Measurements from ENCODE around the gene VSTM4. TPM values are rescaled to one million over a fixed set of nuclear protein-coding genes. Genes with fewer than 3 reads are reported as not detected.
A peak's percentile ranks its signal among the peaks of the same experiment; 100 is the strongest.

Gene VSTM4
- total RNA-seq, 4 donors from 2014 or later, result 4.0 to 6.0 (median 4.6) TPM

DNA sequence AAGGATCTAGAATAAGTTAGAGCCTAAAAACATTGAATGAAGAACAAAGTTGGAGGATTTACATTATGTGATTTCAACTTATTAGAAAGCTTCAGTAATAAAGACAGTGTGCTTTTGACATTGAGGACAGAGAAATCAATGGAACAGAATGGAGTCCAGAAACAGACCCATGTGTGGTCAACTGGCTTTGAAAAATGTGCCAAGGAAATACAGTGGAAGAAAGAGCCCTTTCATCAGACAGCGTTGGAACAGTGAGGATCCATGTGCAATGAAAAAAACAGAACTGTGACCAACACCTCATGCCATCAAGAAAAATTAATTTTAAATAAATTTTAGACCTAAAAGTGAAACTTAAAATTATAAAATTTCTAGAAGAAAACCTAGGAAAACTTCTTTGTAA is 125.1 kb downstream of the VSTM4 start:
- Histone ChIP-seq H3K4me1 (no peaks in the 10 kb centered on the region), H3K4me3 (no peak overlapping the region), H3K27ac (no peak overlapping the region), H3K36me3 (no peaks in the 10 kb centered on the region), H3K27me3 (no peaks in the 10 kb centered on the region), H3K9me3 (no peaks in the 10 kb centered on the region)
- 75% methylated on average over 1 of the region's 1 CpG for WGBS
- no peak for TF ChIP-seq POLR2AphosphoS5 (IDR thresholded peaks at IDR 0.05)
- TF ChIP-seq, protein P1, sequence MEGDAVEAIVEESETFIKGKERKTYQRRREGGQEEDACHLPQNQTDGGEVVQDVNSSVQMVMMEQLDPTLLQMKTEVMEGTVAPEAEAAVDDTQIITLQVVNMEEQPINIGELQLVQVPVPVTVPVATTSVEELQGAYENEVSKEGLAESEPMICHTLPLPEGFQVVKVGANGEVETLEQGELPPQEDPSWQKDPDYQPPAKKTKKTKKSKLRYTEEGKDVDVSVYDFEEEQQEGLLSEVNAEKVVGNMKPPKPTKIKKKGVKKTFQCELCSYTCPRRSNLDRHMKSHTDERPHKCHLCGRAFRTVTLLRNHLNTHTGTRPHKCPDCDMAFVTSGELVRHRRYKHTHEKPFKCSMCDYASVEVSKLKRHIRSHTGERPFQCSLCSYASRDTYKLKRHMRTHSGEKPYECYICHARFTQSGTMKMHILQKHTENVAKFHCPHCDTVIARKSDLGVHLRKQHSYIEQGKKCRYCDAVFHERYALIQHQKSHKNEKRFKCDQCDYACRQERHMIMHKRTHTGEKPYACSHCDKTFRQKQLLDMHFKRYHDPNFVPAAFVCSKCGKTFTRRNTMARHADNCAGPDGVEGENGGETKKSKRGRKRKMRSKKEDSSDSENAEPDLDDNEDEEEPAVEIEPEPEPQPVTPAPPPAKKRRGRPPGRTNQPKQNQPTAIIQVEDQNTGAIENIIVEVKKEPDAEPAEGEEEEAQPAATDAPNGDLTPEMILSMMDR (IDR thresholded peaks at IDR 0.05), result no peak
- TF ChIP-seq POLR2A (IDR thresholded peaks at IDR 0.05), result no peak
- TF ChIP-seq EP300 (IDR thresholded peaks at IDR 0.05), result no peak
- no peak for DNase-seq (ENCODE audit: low spot score in 2 of 2)

DNA sequence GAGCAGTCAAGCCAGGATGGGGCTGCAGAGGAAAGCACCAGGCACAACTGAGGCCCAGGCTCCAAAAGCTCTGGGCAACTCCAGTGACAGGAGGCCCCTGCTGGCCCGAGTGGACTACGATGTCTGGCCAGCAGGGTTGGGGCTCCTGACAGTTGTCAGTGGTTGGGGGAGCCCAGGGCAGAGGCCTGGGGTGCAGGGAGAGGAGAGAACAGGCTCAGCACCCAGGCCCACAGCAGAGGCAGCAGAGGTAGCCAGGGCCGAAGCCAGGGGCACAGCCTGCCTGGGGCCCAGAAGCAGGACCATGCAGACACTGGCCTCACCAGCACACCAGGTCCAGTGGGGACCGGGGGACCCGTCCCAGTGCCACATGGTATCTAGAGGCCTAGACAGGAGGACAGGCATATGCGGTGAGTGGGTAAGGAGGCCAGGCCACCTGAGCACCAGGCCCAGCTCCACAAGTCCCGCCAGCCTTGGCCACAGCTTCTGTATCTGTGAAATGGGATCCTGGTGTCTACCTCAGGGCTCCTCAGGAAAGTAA is 129.6 kb downstream of the VSTM4 start:
- Histone ChIP-seq H3K27ac (no peak overlapping the region), H3K27me3 (no peaks in the 10 kb centered on the region), H3K4me3 (no peak overlapping the region), H3K9me3 (no peaks in the 10 kb centered on the region), H3K36me3 (no peaks in the 10 kb centered on the region), H3K4me1 (peaks cover 9% of the 10 kb centered on the region)
- TF ChIP-seq, protein P1 (IDR thresholded peaks at IDR 0.05), result no peak
- no peak for TF ChIP-seq POLR2A (IDR thresholded peaks at IDR 0.05)
- TF ChIP-seq POLR2AphosphoS5 (IDR thresholded peaks at IDR 0.05), result no peak
- no peak for TF ChIP-seq EP300 (IDR thresholded peaks at IDR 0.05)
- no peak for DNase-seq (ENCODE audit: low spot score in 2 of 2)
- WGBS, result 92% methylated on average over 6 of the region's 7 CpGs

DNA sequence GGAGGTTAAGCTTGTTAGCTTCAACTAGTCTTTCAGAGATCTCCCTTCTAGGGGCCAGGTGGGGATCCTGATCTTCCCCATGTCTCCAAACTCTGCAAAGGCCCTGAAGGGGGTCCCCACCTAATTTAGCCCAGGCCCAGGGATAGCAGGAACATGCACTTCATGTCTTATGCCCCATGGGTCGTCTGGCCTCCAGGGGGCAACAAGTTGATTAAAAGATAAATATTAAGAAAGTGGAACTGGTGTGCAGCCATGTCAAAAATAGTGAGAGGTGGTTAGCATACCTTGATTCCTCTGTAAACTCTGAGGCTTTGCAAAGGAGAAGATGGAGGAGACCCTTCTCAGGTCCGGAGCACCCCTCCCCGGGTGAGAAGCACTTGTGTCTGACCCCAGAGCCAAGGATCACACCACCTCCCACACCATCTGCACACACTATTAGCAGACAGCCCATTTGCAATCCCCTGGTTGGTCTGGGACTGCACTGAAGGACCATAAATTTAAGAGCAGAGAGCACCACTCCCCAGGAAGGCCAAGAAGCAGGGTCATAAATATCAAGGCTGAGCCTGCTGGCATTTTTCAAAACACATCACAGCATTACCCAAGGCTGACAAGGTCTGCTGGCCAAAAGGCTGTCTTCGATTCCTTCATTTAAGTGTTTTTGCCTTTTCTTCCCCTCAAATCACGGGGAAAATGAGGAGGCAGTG is 131.5 kb downstream of the VSTM4 start:
- H3K36me3 ChIP-seq, result no peaks in the 10 kb centered on the region
- WGBS, result 65% methylated on average over 5 of the region's 5 CpGs

DNA sequence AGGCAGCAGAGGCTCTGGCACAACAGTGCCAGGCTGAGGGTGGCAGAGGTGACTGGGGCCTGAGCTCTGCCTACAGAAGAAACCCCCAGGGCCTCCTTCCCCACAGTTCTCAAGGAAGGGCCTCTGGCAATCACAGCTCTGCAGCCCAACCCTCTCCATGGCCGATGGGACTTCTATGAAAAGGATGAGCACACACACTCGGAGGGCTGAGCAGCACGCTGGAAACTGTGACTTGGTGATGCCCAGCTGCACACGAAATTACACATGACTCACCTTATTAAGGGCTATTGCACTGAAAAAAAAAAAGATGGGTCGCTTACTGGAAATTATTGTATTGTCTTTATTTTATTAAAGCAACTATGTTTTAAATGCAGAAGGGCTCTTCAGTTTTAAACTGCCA is 132.7 kb downstream of the VSTM4 start:
- H3K27ac ChIP-seq, result no peak overlapping the region
- H3K36me3 ChIP-seq, result no peaks in the 10 kb centered on the region
- TF ChIP-seq EP300 (IDR thresholded peaks at IDR 0.05) (no peak), POLR2AphosphoS5 (IDR thresholded peaks at IDR 0.05) (no peak), POLR2A (IDR thresholded peaks at IDR 0.05) (no peak)
- TF ChIP-seq, protein P1 (IDR thresholded peaks at IDR 0.05), result no peak
- H3K4me1 ChIP-seq, result peaks cover 9% of the 10 kb centered on the region
- 76% methylated on average over 5 of the region's 5 CpGs for WGBS
- no peak overlapping the region for H3K4me3 ChIP-seq
- no peaks in the 10 kb centered on the region for H3K9me3 ChIP-seq
- no peaks in the 10 kb centered on the region for H3K27me3 ChIP-seq
- DNase-seq (ENCODE audit: low spot score in 2 of 2), result no peak

More for the DNA sequence above, 131.5 kb downstream of the VSTM4 start:
- Histone ChIP-seq H3K4me1 (peaks cover 9% of the 10 kb centered on the region), H3K9me3 (no peaks in the 10 kb centered on the region), H3K27me3 (no peaks in the 10 kb centered on the region), H3K27ac (no peak overlapping the region), H3K4me3 (no peak overlapping the region)
- DNase-seq (ENCODE audit: low spot score in 2 of 2), result no peak
- TF ChIP-seq EP300 (IDR thresholded peaks at IDR 0.05) (no peak), POLR2A (IDR thresholded peaks at IDR 0.05) (no peak), POLR2AphosphoS5 (IDR thresholded peaks at IDR 0.05) (no peak)
- TF ChIP-seq, protein P1 (IDR thresholded peaks at IDR 0.05), result no peak

DNA sequence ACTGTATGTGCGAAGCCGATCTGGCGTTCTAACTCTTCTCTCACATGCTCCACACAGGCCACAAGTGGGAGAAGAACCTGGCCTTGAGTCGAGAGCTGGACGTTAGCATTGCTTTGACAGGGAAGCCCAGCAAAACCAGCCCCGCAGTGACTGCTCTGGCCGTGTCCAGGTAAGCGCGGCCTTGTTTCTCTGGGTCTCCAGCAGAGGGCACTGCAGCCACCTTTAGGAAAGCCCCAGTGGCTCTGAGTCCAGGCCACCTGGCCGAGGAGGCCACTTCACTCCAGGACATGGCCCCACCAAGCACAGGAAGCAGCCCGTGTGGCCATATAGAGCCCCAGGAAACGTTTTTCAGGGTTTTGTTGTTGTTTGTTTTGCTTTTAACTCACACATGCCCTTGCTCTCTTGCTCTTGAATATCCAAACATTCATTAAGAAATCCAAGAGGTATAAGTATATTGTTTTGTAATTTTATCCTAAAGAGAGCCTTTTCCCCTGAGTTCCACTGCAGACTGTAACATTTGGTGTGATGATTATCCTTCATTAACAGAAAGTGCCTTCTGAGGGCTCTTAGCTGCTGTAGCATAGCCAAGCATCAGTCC is 133.9 kb downstream of the VSTM4 start:
- Histone ChIP-seq H3K27me3 (no peaks in the 10 kb centered on the region), H3K36me3 (no peaks in the 10 kb centered on the region), H3K4me3 (no peak overlapping the region), H3K4me1 (peaks cover 9% of the 10 kb centered on the region), H3K27ac (no peak overlapping the region), H3K9me3 (no peaks in the 10 kb centered on the region)
- DNase-seq (ENCODE audit: low spot score in 2 of 2), result no peak
- WGBS, result 28% methylated on average over 12 of the region's 12 CpGs
- TF ChIP-seq, protein P1 (IDR thresholded peaks at IDR 0.05), result peak; percentile 50 to 77
- no peak for TF ChIP-seq POLR2AphosphoS5 (IDR thresholded peaks at IDR 0.05)

Measured in suprapubic skin (tissue), 4 donors.